ENCODE data around the gene INTS7. TPM values are rescaled to one million over a fixed set of nuclear protein-coding genes. Genes with fewer than 3 reads are reported as not detected.

Gene INTS7
- total RNA-seq, 4 donors from 2014 or later = 6.7 to 11.0 (median 9.5) TPM

DNA sequence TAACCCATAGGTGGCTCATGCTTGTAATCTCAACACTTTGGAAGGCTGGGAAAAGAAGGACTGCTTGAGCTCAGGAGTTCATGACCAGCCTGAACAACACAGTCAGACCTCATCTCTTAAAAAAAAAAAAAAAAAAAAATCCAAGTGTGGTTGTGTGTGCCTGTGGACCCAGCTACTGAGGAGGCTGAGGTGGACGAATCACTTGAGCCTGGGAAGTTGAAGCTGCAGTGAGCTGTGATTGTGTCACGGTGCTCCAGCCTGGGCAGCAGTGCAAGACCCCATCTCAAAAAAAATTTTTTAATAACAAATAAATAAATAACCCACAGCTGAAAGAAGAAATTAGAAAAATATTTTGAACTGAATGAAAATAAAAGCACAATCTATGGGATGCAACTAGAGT, 13.8 kb downstream of the INTS7 start:
- DNase-seq (ENCODE audit: low spot score) (no peak), ATAC-seq (ENCODE audit: low FRiP score) (no peak)
- TF ChIP-seq CTCF (IDR thresholded peaks at IDR 0.05) = no peak

DNA sequence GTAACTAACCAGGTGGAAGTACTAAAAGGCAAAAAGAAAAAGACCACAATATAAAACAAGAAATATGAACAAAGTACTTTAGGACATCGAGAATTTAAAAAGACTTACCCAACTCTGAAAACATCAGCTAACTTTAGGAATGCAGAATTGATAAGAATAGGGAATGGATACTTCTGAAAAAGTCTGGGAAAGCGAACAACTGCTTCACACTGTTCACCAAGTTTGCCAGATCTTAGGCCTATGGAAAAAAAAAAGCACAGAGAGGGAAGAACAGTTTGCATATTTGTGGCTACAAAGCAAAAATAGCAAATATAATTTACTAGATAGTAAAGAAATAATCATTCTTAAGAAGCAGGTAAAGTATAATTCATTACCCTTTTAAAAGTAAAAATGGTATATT, 14.4 kb downstream of the INTS7 start:
- no peak for ATAC-seq (ENCODE audit: low FRiP score)

DNA sequence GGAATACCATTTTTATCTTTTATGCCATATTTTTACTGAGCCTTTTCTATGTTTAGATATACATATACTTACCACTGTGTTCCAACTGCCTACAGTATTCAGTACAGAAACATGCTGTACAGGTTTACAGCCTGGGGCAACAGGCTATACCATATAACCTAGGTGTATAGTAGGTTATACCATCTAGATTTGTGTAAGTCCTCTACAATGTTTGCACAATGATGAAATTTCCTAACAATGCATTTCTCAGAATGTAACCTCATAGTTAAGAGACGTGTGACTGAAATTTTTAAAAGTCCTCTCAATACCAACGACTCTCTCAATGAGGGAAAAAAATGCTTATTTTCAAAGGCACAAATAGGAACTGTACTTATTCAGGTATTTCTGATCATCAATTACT, 21.7 kb downstream of the INTS7 start:
- no peak for TF ChIP-seq CTCF (IDR thresholded peaks at IDR 0.05)
- DNase-seq (ENCODE audit: low spot score) = no peak
- ATAC-seq (ENCODE audit: low FRiP score) = no peak

More for the DNA sequence above, 14.4 kb downstream of the INTS7 start:
- TF ChIP-seq CTCF (IDR thresholded peaks at IDR 0.05) = no peak
- no peak for DNase-seq (ENCODE audit: low spot score)

DNA sequence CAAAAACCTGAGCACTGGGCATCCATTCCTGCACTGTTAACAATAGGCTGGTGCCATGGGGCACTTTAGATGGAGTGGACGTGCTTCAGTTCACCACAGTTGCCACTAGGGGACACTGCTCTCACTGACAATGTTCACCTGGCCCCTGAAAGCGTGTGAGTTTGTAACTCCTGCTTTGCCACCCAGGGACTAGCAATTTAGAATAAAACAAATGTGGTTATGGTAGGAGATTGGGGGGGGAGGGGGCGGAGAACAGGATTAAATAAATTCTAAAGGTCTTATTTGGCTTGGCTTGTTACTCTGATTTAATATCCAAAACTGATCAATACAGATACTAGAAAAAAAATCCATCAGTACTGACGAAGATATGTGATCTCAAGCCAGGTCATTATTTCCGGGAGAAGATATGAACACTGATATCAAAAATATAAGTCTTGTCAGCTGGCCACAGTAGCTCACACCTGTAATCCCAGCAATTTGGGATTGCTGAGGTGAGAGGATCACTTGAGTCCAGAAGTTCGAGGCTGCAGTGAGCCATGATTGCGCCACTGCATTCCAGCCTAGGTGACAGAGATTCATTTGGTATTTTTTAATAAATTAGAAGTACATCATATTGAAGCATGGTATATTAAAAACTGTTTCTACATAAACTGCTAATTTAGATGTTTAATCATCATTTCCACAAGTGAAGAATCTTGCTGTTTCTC, 23.2 kb downstream of the INTS7 start:
- peak; percentile 46 for DNase-seq (ENCODE audit: low spot score)
- TF ChIP-seq CTCF (IDR thresholded peaks at IDR 0.05) = peak in 2 of 3 donors; percentile 22 to 64
- peak; percentile 80 for ATAC-seq (ENCODE audit: low FRiP score)

- DNase-seq (ENCODE audit: low spot score) (no peak), ATAC-seq (ENCODE audit: low FRiP score) (no peak)
- TF ChIP-seq CTCF (IDR thresholded peaks at IDR 0.05) = no peak
Measured at GRCh38 chr1:212010004-212010403, 25.4 kb downstream of the INTS7 start.

- no peak for ATAC-seq (ENCODE audit: low FRiP score)
- no peak for TF ChIP-seq CTCF (IDR thresholded peaks at IDR 0.05)
- no peak for DNase-seq (ENCODE audit: low spot score)
Measured at GRCh38 chr1:212009561-212009960, 25.8 kb downstream of the INTS7 start.

- no peak for DNase-seq (ENCODE audit: low spot score)
- no peak for ATAC-seq (ENCODE audit: low FRiP score)
- no peak for TF ChIP-seq CTCF (IDR thresholded peaks at IDR 0.05)
Measured at GRCh38 chr1:212007886-212008285, 27.5 kb downstream of the INTS7 start.

Data from omental fat pad (tissue), 4 donors.